ENCODE results near the gene PRXL2B.

DNA sequence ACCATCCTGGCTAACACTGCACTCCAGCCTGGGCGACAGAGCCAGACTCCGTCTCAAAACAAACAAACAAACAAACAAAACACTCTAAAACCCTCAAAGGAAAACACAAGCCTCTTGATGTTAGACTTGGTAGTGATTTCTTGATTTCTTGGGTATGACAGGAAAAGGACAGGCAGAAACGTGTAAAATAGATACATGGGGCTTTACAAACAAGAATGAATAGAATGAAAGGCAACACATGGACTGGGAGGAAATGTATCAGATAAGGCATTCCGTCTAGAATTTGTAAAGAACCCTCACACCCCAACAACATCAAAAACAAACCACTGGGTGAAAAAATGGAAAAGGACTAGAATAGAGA lies 7.8 kb upstream of the PRXL2B start:
- TF ChIP-seq, protein P1, sequence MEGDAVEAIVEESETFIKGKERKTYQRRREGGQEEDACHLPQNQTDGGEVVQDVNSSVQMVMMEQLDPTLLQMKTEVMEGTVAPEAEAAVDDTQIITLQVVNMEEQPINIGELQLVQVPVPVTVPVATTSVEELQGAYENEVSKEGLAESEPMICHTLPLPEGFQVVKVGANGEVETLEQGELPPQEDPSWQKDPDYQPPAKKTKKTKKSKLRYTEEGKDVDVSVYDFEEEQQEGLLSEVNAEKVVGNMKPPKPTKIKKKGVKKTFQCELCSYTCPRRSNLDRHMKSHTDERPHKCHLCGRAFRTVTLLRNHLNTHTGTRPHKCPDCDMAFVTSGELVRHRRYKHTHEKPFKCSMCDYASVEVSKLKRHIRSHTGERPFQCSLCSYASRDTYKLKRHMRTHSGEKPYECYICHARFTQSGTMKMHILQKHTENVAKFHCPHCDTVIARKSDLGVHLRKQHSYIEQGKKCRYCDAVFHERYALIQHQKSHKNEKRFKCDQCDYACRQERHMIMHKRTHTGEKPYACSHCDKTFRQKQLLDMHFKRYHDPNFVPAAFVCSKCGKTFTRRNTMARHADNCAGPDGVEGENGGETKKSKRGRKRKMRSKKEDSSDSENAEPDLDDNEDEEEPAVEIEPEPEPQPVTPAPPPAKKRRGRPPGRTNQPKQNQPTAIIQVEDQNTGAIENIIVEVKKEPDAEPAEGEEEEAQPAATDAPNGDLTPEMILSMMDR (IDR thresholded peaks at IDR 0.05), result no peak
- peak in 1 of 2 donors; percentile 11 for TF ChIP-seq POLR2A (IDR thresholded peaks at IDR 0.05)

Data from adrenal gland (tissue), 5 donors.